ENCODE results near the gene APC2. TPM values are rescaled to one million over a fixed set of nuclear protein-coding genes. Genes with fewer than 3 reads are reported as not detected.
A peak's percentile ranks its signal among the peaks of the same experiment; 100 is the strongest.

Gene APC2
- total RNA-seq, 1 experiment from 2014 or later, result 1.1 TPM

- Histone ChIP-seq H3K27ac (ENCODE audit: low read length) (no peak overlapping the region), H2AFZ (ENCODE audit: low read length) (no peak overlapping the region), H3K9me2 (replicated peaks; ENCODE audit: insufficient read depth, low read length) (no peaks in the 10 kb centered on the region), H3K9ac (ENCODE audit: low read length) (no peak overlapping the region), H3K4me3 (ENCODE audit: low read length) (no peak overlapping the region), H3K79me2 (ENCODE audit: low read length) (no peaks in the 10 kb centered on the region), H3K4me2 (ENCODE audit: low read depth, low read length, poor library complexity, severe bottlenecking) (no peak overlapping the region), H4K20me1 (ENCODE audit: insufficient read depth, low read depth, low read length) (no peaks in the 10 kb centered on the region), H3K36me3 (ENCODE audit: insufficient read depth, low read length) (no peaks in the 10 kb centered on the region), H3K27me3 (ENCODE audit: low read length) (no peaks in the 10 kb centered on the region), H3K4me1 (ENCODE audit: low read length) (peaks cover 7% of the 10 kb centered on the region), H3K9me3 (ENCODE audit: low read length) (no peaks in the 10 kb centered on the region)
- no peak for DNase-seq
Observed at GRCh38 chr19:1507192-1507660, 57.3 kb downstream of the APC2 start.

- H3K4me3 ChIP-seq (ENCODE audit: low read length), result no peak overlapping the region
- H3K9me2 ChIP-seq (replicated peaks; ENCODE audit: insufficient read depth, low read length), result no peaks in the 10 kb centered on the region
- H2AFZ ChIP-seq (ENCODE audit: low read length), result no peak overlapping the region
- H3K79me2 ChIP-seq (ENCODE audit: low read length), result no peaks in the 10 kb centered on the region
- H3K27me3 ChIP-seq (ENCODE audit: low read length), result no peaks in the 10 kb centered on the region
- no peaks in the 10 kb centered on the region for H3K9me3 ChIP-seq (ENCODE audit: low read length)
- no peak overlapping the region for H3K27ac ChIP-seq (ENCODE audit: low read length)
- no peak overlapping the region for H3K9ac ChIP-seq (ENCODE audit: low read length)
- no peaks in the 10 kb centered on the region for H4K20me1 ChIP-seq (ENCODE audit: insufficient read depth, low read depth, low read length)
- peak; percentile 96 for DNase-seq
- no peak overlapping the region for H3K4me2 ChIP-seq (ENCODE audit: low read depth, low read length, poor library complexity, severe bottlenecking)
- H3K4me1 ChIP-seq (ENCODE audit: low read length), result peaks cover 9% of the 10 kb centered on the region
- no peaks in the 10 kb centered on the region for H3K36me3 ChIP-seq (ENCODE audit: insufficient read depth, low read length)
Observed at GRCh38 chr19:1507763-1508506, 58.0 kb downstream of the APC2 start.

- Histone ChIP-seq H3K36me3 (ENCODE audit: insufficient read depth, low read length) (no peaks in the 10 kb centered on the region), H3K4me1 (ENCODE audit: low read length) (peaks cover 6% of the 10 kb centered on the region), H3K4me3 (ENCODE audit: low read length) (no peak overlapping the region), H3K27ac (ENCODE audit: low read length) (no peak overlapping the region), H3K9me3 (ENCODE audit: low read length) (no peaks in the 10 kb centered on the region), H4K20me1 (ENCODE audit: insufficient read depth, low read depth, low read length) (no peaks in the 10 kb centered on the region), H3K79me2 (ENCODE audit: low read length) (no peaks in the 10 kb centered on the region), H3K9ac (ENCODE audit: low read length) (no peak overlapping the region), H3K9me2 (replicated peaks; ENCODE audit: insufficient read depth, low read length) (no peaks in the 10 kb centered on the region), H3K4me2 (ENCODE audit: low read depth, low read length, poor library complexity, severe bottlenecking) (no peak overlapping the region), H2AFZ (ENCODE audit: low read length) (no peak overlapping the region), H3K27me3 (ENCODE audit: low read length) (no peaks in the 10 kb centered on the region)
- no peak for DNase-seq
Observed at GRCh38 chr19:1508507-1508856, 58.6 kb downstream of the APC2 start.

- Histone ChIP-seq H3K9me3 (ENCODE audit: low read length) (no peaks in the 10 kb centered on the region), H3K4me2 (ENCODE audit: low read depth, low read length, poor library complexity, severe bottlenecking) (no peak overlapping the region), H3K4me3 (ENCODE audit: low read length) (no peak overlapping the region), H2AFZ (ENCODE audit: low read length) (no peak overlapping the region), H3K9me2 (replicated peaks; ENCODE audit: insufficient read depth, low read length) (no peaks in the 10 kb centered on the region), H3K9ac (ENCODE audit: low read length) (no peak overlapping the region), H3K27ac (ENCODE audit: low read length) (no peak overlapping the region), H3K27me3 (ENCODE audit: low read length) (no peaks in the 10 kb centered on the region), H4K20me1 (ENCODE audit: insufficient read depth, low read depth, low read length) (no peaks in the 10 kb centered on the region), H3K79me2 (ENCODE audit: low read length) (no peaks in the 10 kb centered on the region), H3K36me3 (ENCODE audit: insufficient read depth, low read length) (no peaks in the 10 kb centered on the region), H3K4me1 (ENCODE audit: low read length) (0 out of 2 replicates have a peak, but pooled peaks cover 2% of the 10 kb centered on the region)
- no peak for DNase-seq
Observed at GRCh38 chr19:1509602-1510441, 59.9 kb downstream of the APC2 start.

GRCh38 chr19:1510442-1510806, 60.5 kb downstream of the APC2 start:
- H3K4me2 ChIP-seq (ENCODE audit: low read depth, low read length, poor library complexity, severe bottlenecking), result no peak overlapping the region

GRCh38 chr19:1510807-1511206, 60.9 kb downstream of the APC2 start:
- no peak overlapping the region for H3K27ac ChIP-seq (ENCODE audit: low read length)
- H3K9me2 ChIP-seq (replicated peaks; ENCODE audit: insufficient read depth, low read length), result no peaks in the 10 kb centered on the region
- no peak overlapping the region for H3K4me3 ChIP-seq (ENCODE audit: low read length)
- no peak overlapping the region for H3K9ac ChIP-seq (ENCODE audit: low read length)
- no peaks in the 10 kb centered on the region for H3K27me3 ChIP-seq (ENCODE audit: low read length)
- no peaks in the 10 kb centered on the region for H3K9me3 ChIP-seq (ENCODE audit: low read length)
- no peaks in the 10 kb centered on the region for H3K79me2 ChIP-seq (ENCODE audit: low read length)
- DNase-seq, result no peak
- no peak overlapping the region for H3K4me2 ChIP-seq (ENCODE audit: low read depth, low read length, poor library complexity, severe bottlenecking)
- H4K20me1 ChIP-seq (ENCODE audit: insufficient read depth, low read depth, low read length), result no peaks in the 10 kb centered on the region
- H2AFZ ChIP-seq (ENCODE audit: low read length), result no peak overlapping the region
- 0 out of 2 replicates have a peak, but pooled peaks cover 2% of the 10 kb centered on the region for H3K4me1 ChIP-seq (ENCODE audit: low read length)
- H3K36me3 ChIP-seq (ENCODE audit: insufficient read depth, low read length), result no peaks in the 10 kb centered on the region

More at GRCh38 chr19:1510442-1510806, 60.5 kb downstream of the APC2 start:
- Histone ChIP-seq H3K4me1 (ENCODE audit: low read length) (0 out of 2 replicates have a peak, but pooled peaks cover 2% of the 10 kb centered on the region), H3K9me2 (replicated peaks; ENCODE audit: insufficient read depth, low read length) (no peaks in the 10 kb centered on the region), H3K9me3 (ENCODE audit: low read length) (no peaks in the 10 kb centered on the region), H3K4me3 (ENCODE audit: low read length) (no peak overlapping the region), H3K36me3 (ENCODE audit: insufficient read depth, low read length) (no peaks in the 10 kb centered on the region), H3K79me2 (ENCODE audit: low read length) (no peaks in the 10 kb centered on the region), H4K20me1 (ENCODE audit: insufficient read depth, low read depth, low read length) (no peaks in the 10 kb centered on the region), H3K27ac (ENCODE audit: low read length) (no peak overlapping the region), H3K9ac (ENCODE audit: low read length) (no peak overlapping the region), H2AFZ (ENCODE audit: low read length) (no peak overlapping the region), H3K27me3 (ENCODE audit: low read length) (no peaks in the 10 kb centered on the region)
- no peak for DNase-seq

- Histone ChIP-seq H3K36me3 (ENCODE audit: insufficient read depth, low read length) (no peaks in the 10 kb centered on the region), H3K4me3 (ENCODE audit: low read length) (no peak overlapping the region), H3K9ac (ENCODE audit: low read length) (no peak overlapping the region), H3K79me2 (ENCODE audit: low read length) (no peaks in the 10 kb centered on the region), H3K9me2 (replicated peaks; ENCODE audit: insufficient read depth, low read length) (no peaks in the 10 kb centered on the region), H4K20me1 (ENCODE audit: insufficient read depth, low read depth, low read length) (no peaks in the 10 kb centered on the region), H3K27me3 (ENCODE audit: low read length) (no peaks in the 10 kb centered on the region), H3K9me3 (ENCODE audit: low read length) (no peaks in the 10 kb centered on the region), H3K27ac (ENCODE audit: low read length) (no peak overlapping the region), H2AFZ (ENCODE audit: low read length) (no peak overlapping the region), H3K4me2 (ENCODE audit: low read depth, low read length, poor library complexity, severe bottlenecking) (peak overlapping the region; percentile 65), H3K4me1 (ENCODE audit: low read length) (0 out of 2 replicates have a peak, but pooled peaks cover 2% of the 10 kb centered on the region)
- no peak for DNase-seq
Observed at GRCh38 chr19:1511318-1512317, 61.7 kb downstream of the APC2 start.
